GM23338 (cell line): Measurements from ENCODE around the gene FCER2. TPM values are rescaled to one million over a fixed set of nuclear protein-coding genes. Genes with fewer than 3 reads are reported as not detected.

ENCODE experiments used
- ATAC-seq: fragments of 200-7000 bp; cut with Tn5 transposase; 3 replicates; pipeline ENCODE4 v1.9.1; 2020
- DNase-seq: peaks from one replicate; pipeline ENCODE4 v3.0.0-alpha.2; 2015; ENCODE audit warnings: low spot score
- H2AFZ ChIP-seq: fragments of 200-600 bp; sonication (generic); 2 replicates; pipeline ENCODE4 v1.8.0; 2016; ENCODE audit warnings: antibody characterized with exemption, mild to moderate bottlenecking, moderate library complexity
- H3F3A ChIP-seq: fragments of 200-600 bp; sonication (generic); replicated peaks from 2 replicates; pipeline ENCODE4 v1.8.0; 2017; ENCODE audit warnings: antibody characterized with exemption, mixed run types, low read depth
- H3K27ac ChIP-seq: fragments of 200-600 bp; sonication (generic); 2 replicates; pipeline ENCODE4 v1.6.1; 2016; ENCODE audit warnings: low read depth
- H3K27me3 ChIP-seq: fragments of 200-600 bp; sonication (generic); 2 replicates; pipeline ENCODE4 v1.8.0; 2016; ENCODE audit warnings: mild to moderate bottlenecking, mixed run types, moderate library complexity; ENCODE audit not compliant: insufficient read depth
- H3K36me3 ChIP-seq: fragments of 200-600 bp; sonication (generic); 2 replicates; pipeline ENCODE4 v1.8.0; 2016; ENCODE audit warnings: mild to moderate bottlenecking; ENCODE audit not compliant: insufficient read depth
- H3K4me1 ChIP-seq: fragments of 200-600 bp; sonication (generic); 2 replicates; pipeline ENCODE4 v1.8.0; 2016; ENCODE audit warnings: mild to moderate bottlenecking, moderate library complexity; ENCODE audit not compliant: insufficient read depth
- H3K4me2 ChIP-seq: fragments of 200-600 bp; sonication (generic); 2 replicates; pipeline ENCODE4 v1.7.1; 2017; ENCODE audit warnings: mixed run types
- H3K4me3 ChIP-seq: fragments of 200-600 bp; sonication (generic); 2 replicates; pipeline ENCODE4 v1.6.1; 2016; ENCODE audit warnings: mixed run types
- H3K79me2 ChIP-seq: fragments of 200-600 bp; sonication (generic); replicated peaks from 2 replicates; pipeline ENCODE4 v1.8.0; 2017; ENCODE audit warnings: mild to moderate bottlenecking; ENCODE audit not compliant: insufficient read depth
- H3K9me2 ChIP-seq: fragments of 200-600 bp; sonication (generic); 2 replicates; pipeline ENCODE4 v1.8.0; 2017; ENCODE audit not compliant: insufficient read depth
- H4K20me1 ChIP-seq: fragments of 200-600 bp; sonication (generic); replicated peaks from 2 replicates; pipeline ENCODE4 v1.8.0; 2017; ENCODE audit warnings: mild to moderate bottlenecking; ENCODE audit not compliant: insufficient read depth
- H3K27ac Mint-ChIP-seq: 2 replicates; pipeline ENCODE4 v1.8.0; 2020; ENCODE audit warnings: inconsistent platforms, mild to moderate bottlenecking, moderate library complexity, mixed read lengths
- H3K27me3 Mint-ChIP-seq: 3 replicates; pipeline ENCODE4 v1.8.0; 2022; ENCODE audit warnings: low read depth, mild to moderate bottlenecking, moderate library complexity, mixed read lengths, inconsistent platforms; ENCODE audit not compliant: insufficient read depth, poor library complexity
- H3K36me3 Mint-ChIP-seq: 3 replicates; pipeline ENCODE4 v1.8.0; 2021; ENCODE audit warnings: low read depth, mild to moderate bottlenecking, inconsistent platforms, moderate library complexity, mixed read lengths
- H3K4me1 Mint-ChIP-seq: 3 replicates; pipeline ENCODE4 v1.8.0; 2020; ENCODE audit warnings: mild to moderate bottlenecking, inconsistent platforms, mixed read lengths
- H3K4me3 Mint-ChIP-seq: 3 replicates; pipeline ENCODE4 v1.8.0; 2021; ENCODE audit warnings: moderate library complexity, mild to moderate bottlenecking, inconsistent platforms, mixed read lengths
- H3K9me3 Mint-ChIP-seq: 3 replicates; pipeline ENCODE4 v1.8.0; 2020; ENCODE audit warnings: moderate library complexity, mild to moderate bottlenecking, inconsistent platforms, mixed read lengths
- CREB1 ChIP-seq: fragments of 250-450 bp; sonication (Bioruptor Pico); IDR thresholded peaks from 2 replicates; pipeline ENCODE4 v1.5.0; 2020; ENCODE audit warnings: low read depth, mild to moderate bottlenecking, moderate library complexity
- CTCF ChIP-seq, 2 experiments: fragments of 200-600 bp in 1 of 2; sonication (generic) in 1 of 2; conservative IDR thresholded peaks; 2 replicates each; pipeline versions ENCODE4 v1.5.1 to v1.6.1; 2016 to 2017; ENCODE audit warnings: antibody characterized with exemption in 2 of 2, low read depth in 2 of 2, mild to moderate bottlenecking in 2 of 2, moderate library complexity in 1 of 2
- JUNB ChIP-seq: IDR thresholded peaks from one replicate; pipeline ENCODE4 v1.6.1; 2016; ENCODE audit warnings: antibody characterized with exemption; ENCODE audit not compliant: unreplicated experiment
- NANOG ChIP-seq: IDR thresholded peaks from 2 replicates; pipeline ENCODE4 v1.6.1; 2016; ENCODE audit warnings: antibody characterized with exemption, borderline replicate concordance
- REST ChIP-seq: IDR thresholded peaks from one replicate; pipeline ENCODE4 v1.6.1; 2018; ENCODE audit warnings: antibody characterized with exemption; ENCODE audit not compliant: unreplicated experiment
- STAT1 ChIP-seq: IDR thresholded peaks from one replicate; pipeline ENCODE4 v1.6.1; 2016; ENCODE audit warnings: antibody characterized with exemption; ENCODE audit not compliant: unreplicated experiment
- polyA plus RNA-seq: library from polyadenylated mRNA; unstranded; fragments of >200 nt; fragmentation: Nextera tagmentation; extraction: Ambion mirVana; gene quantifications from 2 replicates; pipeline ENCODE4 v1.2.1, GENCODE V29; 2016
- total RNA-seq: library from RNA; depleted of rRNA; stranded (reverse); fragments of >200 nt; shearing (Covaris generic); gene quantifications from 2 replicates; pipeline ENCODE4 v1.2.3, GENCODE V29; 2014
- TF ChIP-seq, protein P1 (sequence below): fragments of 250-450 bp; sonication (Bioruptor Pico); IDR thresholded peaks from 2 replicates; pipeline ENCODE4 v1.5.0; 2020; ENCODE audit warnings: mild to moderate bottlenecking, moderate library complexity
- TF ChIP-seq, protein P2 (sequence below): IDR thresholded peaks from 2 replicates; pipeline ENCODE4 v1.6.1; 2016; ENCODE audit warnings: antibody characterized with exemption

FCER2 gene
- total and polyA plus RNA-seq, 2 experiments from 2014 or later, result 0.29 TPM; not detected in 1

GRCh38 chr19:7751157-7751783 lies 49.3 kb upstream of the FCER2 start:
- Histone ChIP-seq H3K4me1 (peaks cover 12% of the 10 kb centered on the region; the same call in 1 of the 2 replicates), H3K4me2 (no peak overlapping the region), H4K20me1 (no peaks in the 10 kb centered on the region), H3K27ac (no peak overlapping the region), H3K36me3 (no peaks in the 10 kb centered on the region), H3K9me2 (0 out of 2 replicates have a peak, but pooled peaks cover 2% of the 10 kb centered on the region), H3K79me2 (no peaks in the 10 kb centered on the region), H3K4me3 (no peak overlapping the region), H2AFZ (peak overlapping the region; percentile 12; the same call in 1 of the 2 replicates), H3K27me3 (no peaks in the 10 kb centered on the region), H3F3A (no peaks in the 10 kb centered on the region)
- Mint-ChIP-seq H3K27me3 (peaks cover 5% of the 10 kb centered on the region), H3K4me3 (no peak overlapping the region), H3K9me3 (peaks cover 47% of the 10 kb centered on the region), H3K4me1 (peaks cover 20% of the 10 kb centered on the region), H3K27ac (no peak overlapping the region), H3K36me3 (peaks cover 14% of the 10 kb centered on the region)
- ATAC-seq (no peak), DNase-seq (no peak)
- TF ChIP-seq, protein P1, sequence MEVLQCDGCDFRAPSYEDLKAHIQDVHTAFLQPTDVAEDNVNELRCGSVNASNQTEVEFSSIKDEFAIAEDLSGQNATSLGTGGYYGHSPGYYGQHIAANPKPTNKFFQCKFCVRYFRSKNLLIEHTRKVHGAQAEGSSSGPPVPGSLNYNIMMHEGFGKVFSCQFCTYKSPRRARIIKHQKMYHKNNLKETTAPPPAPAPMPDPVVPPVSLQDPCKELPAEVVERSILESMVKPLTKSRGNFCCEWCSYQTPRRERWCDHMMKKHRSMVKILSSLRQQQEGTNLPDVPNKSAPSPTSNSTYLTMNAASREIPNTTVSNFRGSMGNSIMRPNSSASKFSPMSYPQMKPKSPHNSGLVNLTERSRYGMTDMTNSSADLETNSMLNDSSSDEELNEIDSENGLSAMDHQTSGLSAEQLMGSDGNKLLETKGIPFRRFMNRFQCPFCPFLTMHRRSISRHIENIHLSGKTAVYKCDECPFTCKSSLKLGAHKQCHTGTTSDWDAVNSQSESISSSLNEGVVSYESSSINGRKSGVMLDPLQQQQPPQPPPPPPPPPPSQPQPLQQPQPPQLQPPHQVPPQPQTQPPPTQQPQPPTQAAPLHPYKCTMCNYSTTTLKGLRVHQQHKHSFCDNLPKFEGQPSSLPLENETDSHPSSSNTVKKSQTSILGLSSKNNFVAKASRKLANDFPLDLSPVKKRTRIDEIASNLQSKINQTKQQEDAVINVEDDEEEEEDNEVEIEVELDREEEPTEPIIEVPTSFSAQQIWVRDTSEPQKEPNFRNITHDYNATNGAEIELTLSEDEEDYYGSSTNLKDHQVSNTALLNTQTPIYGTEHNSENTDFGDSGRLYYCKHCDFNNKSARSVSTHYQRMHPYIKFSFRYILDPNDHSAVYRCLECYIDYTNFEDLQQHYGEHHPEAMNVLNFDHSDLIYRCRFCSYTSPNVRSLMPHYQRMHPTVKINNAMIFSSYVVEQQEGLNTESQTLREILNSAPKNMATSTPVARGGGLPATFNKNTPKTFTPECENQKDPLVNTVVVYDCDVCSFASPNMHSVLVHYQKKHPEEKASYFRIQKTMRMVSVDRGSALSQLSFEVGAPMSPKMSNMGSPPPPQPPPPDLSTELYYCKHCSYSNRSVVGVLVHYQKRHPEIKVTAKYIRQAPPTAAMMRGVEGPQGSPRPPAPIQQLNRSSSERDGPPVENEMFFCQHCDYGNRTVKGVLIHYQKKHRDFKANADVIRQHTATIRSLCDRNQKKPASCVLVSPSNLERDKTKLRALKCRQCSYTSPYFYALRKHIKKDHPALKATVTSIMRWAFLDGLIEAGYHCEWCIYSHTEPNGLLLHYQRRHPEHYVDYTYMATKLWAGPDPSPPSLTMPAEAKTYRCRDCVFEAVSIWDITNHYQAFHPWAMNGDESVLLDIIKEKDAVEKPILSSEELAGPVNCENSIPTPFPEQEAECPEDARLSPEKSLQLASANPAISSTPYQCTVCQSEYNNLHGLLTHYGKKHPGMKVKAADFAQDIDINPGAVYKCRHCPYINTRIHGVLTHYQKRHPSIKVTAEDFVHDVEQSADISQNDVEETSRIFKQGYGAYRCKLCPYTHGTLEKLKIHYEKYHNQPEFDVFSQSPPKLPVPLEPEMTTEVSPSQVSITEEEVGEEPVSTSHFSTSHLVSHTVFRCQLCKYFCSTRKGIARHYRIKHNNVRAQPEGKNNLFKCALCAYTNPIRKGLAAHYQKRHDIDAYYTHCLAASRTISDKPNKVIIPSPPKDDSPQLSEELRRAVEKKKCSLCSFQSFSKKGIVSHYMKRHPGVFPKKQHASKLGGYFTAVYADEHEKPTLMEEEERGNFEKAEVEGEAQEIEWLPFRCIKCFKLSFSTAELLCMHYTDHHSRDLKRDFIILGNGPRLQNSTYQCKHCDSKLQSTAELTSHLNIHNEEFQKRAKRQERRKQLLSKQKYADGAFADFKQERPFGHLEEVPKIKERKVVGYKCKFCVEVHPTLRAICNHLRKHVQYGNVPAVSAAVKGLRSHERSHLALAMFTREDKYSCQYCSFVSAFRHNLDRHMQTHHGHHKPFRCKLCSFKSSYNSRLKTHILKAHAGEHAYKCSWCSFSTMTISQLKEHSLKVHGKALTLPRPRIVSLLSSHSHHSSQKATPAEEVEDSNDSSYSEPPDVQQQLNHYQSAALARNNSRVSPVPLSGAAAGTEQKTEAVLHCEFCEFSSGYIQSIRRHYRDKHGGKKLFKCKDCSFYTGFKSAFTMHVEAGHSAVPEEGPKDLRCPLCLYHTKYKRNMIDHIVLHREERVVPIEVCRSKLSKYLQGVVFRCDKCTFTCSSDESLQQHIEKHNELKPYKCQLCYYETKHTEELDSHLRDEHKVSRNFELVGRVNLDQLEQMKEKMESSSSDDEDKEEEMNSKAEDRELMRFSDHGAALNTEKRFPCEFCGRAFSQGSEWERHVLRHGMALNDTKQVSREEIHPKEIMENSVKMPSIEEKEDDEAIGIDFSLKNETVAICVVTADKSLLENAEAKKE (CRISPR knock-in tag), result no peak
- TF ChIP-seq CREB1 (CRISPR knock-in tag) (no peak), NANOG (no peak), CTCF (conservative IDR thresholded peaks at IDR 0.05; ENCODE audit: low read depth in 2 of 2) (no peak), JUNB (no peak), REST (no peak), STAT1 (no peak)
- TF ChIP-seq, protein P2, sequence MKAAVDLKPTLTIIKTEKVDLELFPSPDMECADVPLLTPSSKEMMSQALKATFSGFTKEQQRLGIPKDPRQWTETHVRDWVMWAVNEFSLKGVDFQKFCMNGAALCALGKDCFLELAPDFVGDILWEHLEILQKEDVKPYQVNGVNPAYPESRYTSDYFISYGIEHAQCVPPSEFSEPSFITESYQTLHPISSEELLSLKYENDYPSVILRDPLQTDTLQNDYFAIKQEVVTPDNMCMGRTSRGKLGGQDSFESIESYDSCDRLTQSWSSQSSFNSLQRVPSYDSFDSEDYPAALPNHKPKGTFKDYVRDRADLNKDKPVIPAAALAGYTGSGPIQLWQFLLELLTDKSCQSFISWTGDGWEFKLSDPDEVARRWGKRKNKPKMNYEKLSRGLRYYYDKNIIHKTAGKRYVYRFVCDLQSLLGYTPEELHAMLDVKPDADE, result no peak
